ENCODE data around the gene HIC1.

The HIC1 gene

GRCh38 chr17:2068519-2069051 lies 13.7 kb downstream of the HIC1 start:
- in situ Hi-C loops (cut with HindIII; ENCODE audit: low pct_unique_long_range_greater_than_20kb, low sequenced_read_pairs) = no loop called here
- TF ChIP-seq JUND (IDR thresholded peaks at IDR 0.05; ENCODE audit: low read depth) = no peak
- DNase-seq (ENCODE audit: low read depth in 1 of 2, low spot score in 1 of 2) = no peak

GRCh38 chr17:2070241-2071023 lies 15.5 kb downstream of the HIC1 start:
- no peak for TF ChIP-seq JUND (IDR thresholded peaks at IDR 0.05; ENCODE audit: low read depth)
- no peak for DNase-seq (ENCODE audit: low read depth in 1 of 2, low spot score in 1 of 2)
- in situ Hi-C loops (cut with HindIII; ENCODE audit: low pct_unique_long_range_greater_than_20kb, low sequenced_read_pairs) = no loop called here

- no peak for TF ChIP-seq JUND (IDR thresholded peaks at IDR 0.05; ENCODE audit: low read depth)
- no peak for DNase-seq (ENCODE audit: low read depth in 1 of 2, low spot score in 1 of 2)
- in situ Hi-C loops (cut with HindIII; ENCODE audit: low pct_unique_long_range_greater_than_20kb, low sequenced_read_pairs) = no loop called here
These were observed 16.1 kb downstream of the HIC1 start for GRCh38 chr17:2071024-2071385.

GRCh38 chr17:2071455-2072281 lies 16.8 kb downstream of the HIC1 start:
- DNase-seq (ENCODE audit: low read depth in 1 of 2, low spot score in 1 of 2) = no peak
- in situ Hi-C loops (cut with HindIII; ENCODE audit: low pct_unique_long_range_greater_than_20kb, low sequenced_read_pairs) = no loop called here
- no peak for TF ChIP-seq JUND (IDR thresholded peaks at IDR 0.05; ENCODE audit: low read depth)

GRCh38 chr17:2074919-2075318 lies 20.0 kb downstream of the HIC1 start:
- no peak for DNase-seq (ENCODE audit: low read depth in 1 of 2, low spot score in 1 of 2)
- in situ Hi-C loops (cut with HindIII; ENCODE audit: low pct_unique_long_range_greater_than_20kb, low sequenced_read_pairs) = no loop called here
- TF ChIP-seq JUND (IDR thresholded peaks at IDR 0.05; ENCODE audit: low read depth) = no peak

GRCh38 chr17:2075336-2076086 lies 20.6 kb downstream of the HIC1 start:
- in situ Hi-C loops (cut with HindIII; ENCODE audit: low pct_unique_long_range_greater_than_20kb, low sequenced_read_pairs) = no loop called here
- TF ChIP-seq JUND (IDR thresholded peaks at IDR 0.05; ENCODE audit: low read depth) = no peak
- DNase-seq (ENCODE audit: low read depth in 1 of 2, low spot score in 1 of 2) = no peak

- DNase-seq (ENCODE audit: low read depth in 1 of 2, low spot score in 1 of 2) = no peak
- in situ Hi-C loops (cut with HindIII; ENCODE audit: low pct_unique_long_range_greater_than_20kb, low sequenced_read_pairs) = no loop called here
- no peak for TF ChIP-seq JUND (IDR thresholded peaks at IDR 0.05; ENCODE audit: low read depth)
These were observed 21.4 kb downstream of the HIC1 start for GRCh38 chr17:2076087-2076984.

GRCh38 chr17:2077040-2077439 lies 22.1 kb downstream of the HIC1 start:
- in situ Hi-C loops (cut with HindIII; ENCODE audit: low pct_unique_long_range_greater_than_20kb, low sequenced_read_pairs) = no loop called here
- DNase-seq (ENCODE audit: low read depth in 1 of 2, low spot score in 1 of 2) = no peak
- TF ChIP-seq JUND (IDR thresholded peaks at IDR 0.05; ENCODE audit: low read depth) = no peak

GRCh38 chr17:2081564-2081963 lies 26.7 kb downstream of the HIC1 start:
- in situ Hi-C loops (cut with HindIII; ENCODE audit: low pct_unique_long_range_greater_than_20kb, low sequenced_read_pairs) = no loop called here
- TF ChIP-seq JUND (IDR thresholded peaks at IDR 0.05; ENCODE audit: low read depth) = no peak
- no peak for DNase-seq (ENCODE audit: low read depth in 1 of 2, low spot score in 1 of 2)

- no peak for DNase-seq (ENCODE audit: low read depth in 1 of 2, low spot score in 1 of 2)
- no peak for TF ChIP-seq JUND (IDR thresholded peaks at IDR 0.05; ENCODE audit: low read depth)
- in situ Hi-C loops (cut with HindIII; ENCODE audit: low pct_unique_long_range_greater_than_20kb, low sequenced_read_pairs) = no loop called here
These were observed 27.3 kb downstream of the HIC1 start for GRCh38 chr17:2082003-2082781.

GRCh38 chr17:2083613-2084035 lies 28.7 kb downstream of the HIC1 start:
- DNase-seq (ENCODE audit: low read depth in 1 of 2, low spot score in 1 of 2) = no peak
- no peak for TF ChIP-seq JUND (IDR thresholded peaks at IDR 0.05; ENCODE audit: low read depth)
- in situ Hi-C loops (cut with HindIII; ENCODE audit: low pct_unique_long_range_greater_than_20kb, low sequenced_read_pairs) = no loop called here
